SK-N-SH (cell line): ENCODE results near the gene EFCAB13.

Experiments
- CTCF ChIP-seq: fragments of 200-600 bp; sonication (generic); IDR thresholded peaks from 2 replicates; pipeline ENCODE4 v1.6.1; 2017; ENCODE audit warnings: antibody characterized with exemption, mild to moderate bottlenecking, moderate library complexity
- EP300 ChIP-seq, 2 experiments: IDR thresholded peaks; 2 replicates each; pipeline versions ENCODE4 v1.4.0 to v1.6.1; 2012; ENCODE audit warnings: borderline replicate concordance in 1 of 2, low read depth in 1 of 2, low read length in 1 of 2
- EZH2phosphoT487 ChIP-seq: fragments of 200-600 bp; sonication (generic); IDR thresholded peaks from 2 replicates; pipeline ENCODE4 v1.6.1; 2017; ENCODE audit warnings: low read depth, mixed run types, mild to moderate bottlenecking, antibody characterized with exemption, moderate library complexity, borderline replicate concordance
- FOSL2 ChIP-seq: IDR thresholded peaks from 2 replicates; pipeline ENCODE4 v1.4.0; 2012; ENCODE audit warnings: low read depth, mild to moderate bottlenecking, moderate library complexity, borderline replicate concordance
- MAX ChIP-seq: IDR thresholded peaks from 2 replicates; pipeline ENCODE4 v1.4.0; 2012; ENCODE audit warnings: low read depth
- NRF1 ChIP-seq: IDR thresholded peaks from 2 replicates; pipeline ENCODE4 v1.6.1; 2012; ENCODE audit warnings: low read depth, mild to moderate bottlenecking, low read length
- PBX3 ChIP-seq: IDR thresholded peaks from 2 replicates; pipeline ENCODE4; 2012
- POLR2AphosphoS5 ChIP-seq: IDR thresholded peaks from 2 replicates; pipeline ENCODE4 v1.6.1; 2012; ENCODE audit warnings: low read depth, low read length
- RCOR1 ChIP-seq: fragments of 150-350 bp; IDR thresholded peaks from 2 replicates; pipeline ENCODE4 v1.6.1; 2017; ENCODE audit warnings: antibody characterized with exemption, low read length
- REST ChIP-seq: IDR thresholded peaks from 2 replicates; pipeline ENCODE4 v1.6.1; 2012; ENCODE audit warnings: mild to moderate bottlenecking, low read depth, low read length, moderate library complexity

GRCh38 chr17:47276444-47276843, 47.3 kb upstream of the EFCAB13 start:
- TF ChIP-seq FOSL2 (no peak), CTCF (no peak), MAX (no peak), RCOR1 (no peak), EP300 (IDR thresholded peaks at IDR 0.05; ENCODE audit: borderline replicate concordance in 1 of 2, low read depth in 1 of 2, low read length in 1 of 2) (no peak), REST (no peak), POLR2AphosphoS5 (no peak), PBX3 (no peak), EZH2phosphoT487 (no peak), NRF1 (no peak)
